ENCODE results near the gene MUC5AC.

DNA sequence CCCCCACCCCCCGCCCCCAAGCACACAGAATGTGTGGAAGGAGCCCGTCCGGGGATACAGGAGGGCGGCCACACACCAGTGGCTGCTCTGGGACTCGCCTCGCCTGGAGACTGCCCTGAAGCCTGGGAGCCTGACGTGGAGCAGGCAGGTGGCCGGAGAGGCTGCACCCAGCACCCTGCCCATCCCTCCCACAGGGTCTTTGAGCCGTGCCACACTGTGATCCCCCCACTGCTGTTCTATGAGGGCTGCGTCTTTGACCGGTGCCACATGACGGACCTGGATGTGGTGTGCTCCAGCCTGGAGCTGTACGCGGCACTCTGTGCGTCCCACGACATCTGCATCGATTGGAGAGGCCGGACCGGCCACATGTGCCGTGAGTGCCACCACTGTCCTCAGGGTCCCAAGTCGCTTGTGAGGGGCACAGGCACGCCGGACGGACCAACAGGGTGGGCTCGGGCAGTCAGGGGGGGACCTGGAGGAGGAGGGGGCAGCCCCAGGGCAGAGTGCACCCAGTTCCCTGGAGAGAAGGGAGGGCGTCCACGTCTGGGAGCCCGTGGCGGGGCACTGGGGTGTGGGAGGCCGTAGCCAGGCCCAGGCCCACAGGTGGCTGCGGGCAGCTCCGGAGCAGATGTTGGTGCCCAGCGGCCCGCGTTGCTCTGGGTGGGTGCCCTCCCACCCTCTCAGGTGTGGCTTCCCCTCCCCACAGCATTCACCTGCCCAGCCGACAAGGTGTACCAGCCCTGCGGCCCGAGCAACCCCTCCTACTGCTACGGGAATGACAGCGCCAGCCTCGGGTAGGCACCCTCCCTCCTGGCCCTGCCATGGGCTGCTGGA lies 38.1 kb downstream of the MUC5AC start:
- TF ChIP-seq, protein P1, sequence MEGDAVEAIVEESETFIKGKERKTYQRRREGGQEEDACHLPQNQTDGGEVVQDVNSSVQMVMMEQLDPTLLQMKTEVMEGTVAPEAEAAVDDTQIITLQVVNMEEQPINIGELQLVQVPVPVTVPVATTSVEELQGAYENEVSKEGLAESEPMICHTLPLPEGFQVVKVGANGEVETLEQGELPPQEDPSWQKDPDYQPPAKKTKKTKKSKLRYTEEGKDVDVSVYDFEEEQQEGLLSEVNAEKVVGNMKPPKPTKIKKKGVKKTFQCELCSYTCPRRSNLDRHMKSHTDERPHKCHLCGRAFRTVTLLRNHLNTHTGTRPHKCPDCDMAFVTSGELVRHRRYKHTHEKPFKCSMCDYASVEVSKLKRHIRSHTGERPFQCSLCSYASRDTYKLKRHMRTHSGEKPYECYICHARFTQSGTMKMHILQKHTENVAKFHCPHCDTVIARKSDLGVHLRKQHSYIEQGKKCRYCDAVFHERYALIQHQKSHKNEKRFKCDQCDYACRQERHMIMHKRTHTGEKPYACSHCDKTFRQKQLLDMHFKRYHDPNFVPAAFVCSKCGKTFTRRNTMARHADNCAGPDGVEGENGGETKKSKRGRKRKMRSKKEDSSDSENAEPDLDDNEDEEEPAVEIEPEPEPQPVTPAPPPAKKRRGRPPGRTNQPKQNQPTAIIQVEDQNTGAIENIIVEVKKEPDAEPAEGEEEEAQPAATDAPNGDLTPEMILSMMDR (IDR thresholded peaks at IDR 0.05; ENCODE audit: low read depth, low read length), result no peak
- TF ChIP-seq POLR2A (IDR thresholded peaks at IDR 0.05; ENCODE audit: extremely low read depth, insufficient read length), result no peak

Measured in NB4 (cell line).